HepG2 (cell line): ENCODE measurements around the gene CPVL. TPM values are rescaled to one million over a fixed set of nuclear protein-coding genes. Genes with fewer than 3 reads are reported as not detected.

ENCODE experiments used
- HMG20A ChIP-seq: IDR thresholded peaks from 2 replicates; pipeline ENCODE4 v1.6.1; 2016; ENCODE audit warnings: borderline replicate concordance
- HNRNPL ChIP-seq: fragments of 200-400 bp; formaldehyde crosslinking; IDR thresholded peaks from 2 replicates; pipeline ENCODE4 v1.6.1; 2017; ENCODE audit warnings: mild to moderate bottlenecking, low read depth, low read length
- JUN ChIP-seq: sonication (generic); formaldehyde crosslinking; IDR thresholded peaks from 2 replicates; pipeline ENCODE4 v1.4.0; 2020; ENCODE audit warnings: mild to moderate bottlenecking, missing genetic modification reagents
- NFIB ChIP-seq: sonication (generic); formaldehyde crosslinking; IDR thresholded peaks from 2 replicates; pipeline ENCODE4 v1.9.0; 2021; ENCODE audit warnings: missing genetic modification reagents, mild to moderate bottlenecking, borderline replicate concordance
- RAD21 ChIP-seq: fragments of 450-650 bp; formaldehyde crosslinking; IDR thresholded peaks from 2 replicates; pipeline ENCODE4 v1.5.0; 2020; ENCODE audit warnings: mild to moderate bottlenecking
- SMAD9 ChIP-seq: sonication (generic); formaldehyde crosslinking; IDR thresholded peaks from 2 replicates; pipeline ENCODE4 v1.5.1; 2020; ENCODE audit warnings: mild to moderate bottlenecking, missing genetic modification reagents
- ZNF10 ChIP-seq: sonication (generic); formaldehyde crosslinking; IDR thresholded peaks from 2 replicates; pipeline ENCODE4 v1.4.0; 2020; ENCODE audit warnings: mild to moderate bottlenecking, low read depth, missing genetic modification reagents, borderline replicate concordance
- ZNF143 ChIP-seq: sonication (generic); formaldehyde crosslinking; IDR thresholded peaks from 2 replicates; pipeline ENCODE4 v1.4.0; 2020; ENCODE audit warnings: missing genetic modification reagents
- ZNF547 ChIP-seq: sonication (generic); formaldehyde crosslinking; IDR thresholded peaks from 2 replicates; pipeline ENCODE4 v1.5.1; 2020; ENCODE audit warnings: mild to moderate bottlenecking, missing genetic modification reagents
- ZNF780A ChIP-seq: sonication (generic); formaldehyde crosslinking; IDR thresholded peaks from 2 replicates; pipeline ENCODE4 v1.8.0; 2022; ENCODE audit warnings: mild to moderate bottlenecking, missing genetic modification reagents, moderate library complexity
- polyA plus RNA-seq, 8 experiments: library from polyadenylated mRNA; depleted of rRNA in 3 of 8; stranded (reverse) in 7 of 8; unstranded in 1 of 8; fragments of >200 nt; fragmentation: Illumina TruSeq in 4 of 8; extraction: Trizol in 4 of 8; gene quantifications; 2 replicates each; pipeline versions ENCODE4 v1.2.1 to v1.2.3, GENCODE V29; 2011 to 2016; ENCODE audit warnings: low read depth in 4 of 8, missing spikeins in 1 of 8, mixed read lengths in 1 of 8; ENCODE audit not compliant: insufficient read depth in 1 of 8
- total RNA-seq, 5 experiments: library from RNA; depleted of rRNA; stranded (reverse); fragments of >200 nt; fragmentation: Illumina TruSeq; extraction: Trizol; gene quantifications; 2 replicates each; pipeline ENCODE4 v1.2.3, GENCODE V29; 2016; ENCODE audit warnings: low read depth in 1 of 5
- TF ChIP-seq, protein P1 (sequence below): sonication (generic); formaldehyde crosslinking; IDR thresholded peaks from 2 replicates; pipeline ENCODE4 v1.5.1; 2020; ENCODE audit warnings: missing genetic modification reagents, mild to moderate bottlenecking, borderline replicate concordance
- TF ChIP-seq, protein P2 (sequence below): sonication (generic); formaldehyde crosslinking; IDR thresholded peaks from 2 replicates; pipeline ENCODE4 v1.5.1; 2020; ENCODE audit warnings: mild to moderate bottlenecking, missing genetic modification reagents, moderate library complexity
- TF ChIP-seq, protein P3 (sequence below): sonication (generic); formaldehyde crosslinking; IDR thresholded peaks from 2 replicates; pipeline ENCODE4 v1.8.0; 2022; ENCODE audit warnings: missing genetic modification reagents, low read depth, mild to moderate bottlenecking, borderline replicate concordance
- TF ChIP-seq, protein P4 (sequence below): sonication (generic); formaldehyde crosslinking; IDR thresholded peaks from 2 replicates; pipeline ENCODE4 v1.4.0; 2020; ENCODE audit warnings: mild to moderate bottlenecking, missing genetic modification reagents
- TF ChIP-seq, protein P5 (sequence below): sonication (generic); formaldehyde crosslinking; IDR thresholded peaks from 2 replicates; pipeline ENCODE4 v1.4.0; 2020; ENCODE audit warnings: missing genetic modification reagents, borderline replicate concordance
- TF ChIP-seq, protein P6 (sequence below): IDR thresholded peaks from 2 replicates; pipeline ENCODE4 v1.6.1; 2016; ENCODE audit warnings: mild to moderate bottlenecking, missing biosample characterization, missing genetic modification reagents

CPVL gene
- total and polyA plus RNA-seq, 2 of the 13 experiments (the other 11 are each of a cell fraction or from before 2014, with no cell fraction given): 59.2 to 294 TPM

DNA sequence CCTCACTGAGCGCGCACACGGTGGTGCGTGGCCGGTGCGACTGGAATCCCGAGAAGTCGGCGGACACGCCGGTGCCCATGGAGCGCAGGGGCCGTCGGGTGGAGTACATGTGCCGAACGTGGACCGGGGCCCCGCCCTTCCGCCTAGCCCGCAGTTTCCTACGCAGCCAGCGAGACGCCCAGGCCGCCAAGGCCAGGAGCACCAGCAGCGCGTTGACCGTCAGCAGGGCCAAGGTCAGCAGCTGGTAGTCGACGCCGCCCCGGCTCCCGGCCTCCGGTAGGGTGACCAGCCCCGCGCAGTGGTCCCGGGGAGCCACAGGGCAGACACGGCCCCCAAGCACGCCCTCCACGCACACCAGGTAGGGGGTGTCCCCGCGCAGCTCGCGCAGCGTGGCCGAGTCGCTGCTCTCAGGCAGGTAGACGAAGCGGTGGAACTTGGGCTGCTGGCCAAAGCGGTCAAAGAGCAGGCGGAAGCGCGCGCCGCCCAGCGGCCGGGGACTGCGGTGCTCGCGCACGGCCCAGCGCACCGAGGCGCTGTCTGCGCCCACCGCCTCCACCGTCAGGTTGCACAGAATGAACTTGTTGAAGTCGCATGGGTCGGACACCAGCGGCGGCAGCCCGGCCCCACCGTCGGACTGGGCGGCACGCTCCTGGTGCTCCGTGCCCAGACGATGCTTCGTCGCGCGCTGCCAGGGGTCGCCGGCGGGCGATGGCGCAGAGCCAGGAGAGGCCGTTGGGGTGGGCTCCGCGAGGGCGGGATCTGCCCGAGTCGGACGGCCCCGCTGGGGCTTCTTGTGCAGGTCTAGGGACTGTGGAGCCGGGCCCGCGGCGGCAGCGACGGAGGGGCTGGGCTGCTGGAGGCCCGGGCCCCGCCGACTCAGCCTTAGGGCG lies 190.4 kb downstream of the CPVL start (continued):
- TF ChIP-seq, protein P1, sequence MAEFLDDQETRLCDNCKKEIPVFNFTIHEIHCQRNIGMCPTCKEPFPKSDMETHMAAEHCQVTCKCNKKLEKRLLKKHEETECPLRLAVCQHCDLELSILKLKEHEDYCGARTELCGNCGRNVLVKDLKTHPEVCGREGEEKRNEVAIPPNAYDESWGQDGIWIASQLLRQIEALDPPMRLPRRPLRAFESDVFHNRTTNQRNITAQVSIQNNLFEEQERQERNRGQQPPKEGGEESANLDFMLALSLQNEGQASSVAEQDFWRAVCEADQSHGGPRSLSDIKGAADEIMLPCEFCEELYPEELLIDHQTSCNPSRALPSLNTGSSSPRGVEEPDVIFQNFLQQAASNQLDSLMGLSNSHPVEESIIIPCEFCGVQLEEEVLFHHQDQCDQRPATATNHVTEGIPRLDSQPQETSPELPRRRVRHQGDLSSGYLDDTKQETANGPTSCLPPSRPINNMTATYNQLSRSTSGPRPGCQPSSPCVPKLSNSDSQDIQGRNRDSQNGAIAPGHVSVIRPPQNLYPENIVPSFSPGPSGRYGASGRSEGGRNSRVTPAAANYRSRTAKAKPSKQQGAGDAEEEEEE: peak; percentile 38; the same call in 1 of the 2 replicates
- TF ChIP-seq ZNF143: no peak
- TF ChIP-seq, protein P2, sequence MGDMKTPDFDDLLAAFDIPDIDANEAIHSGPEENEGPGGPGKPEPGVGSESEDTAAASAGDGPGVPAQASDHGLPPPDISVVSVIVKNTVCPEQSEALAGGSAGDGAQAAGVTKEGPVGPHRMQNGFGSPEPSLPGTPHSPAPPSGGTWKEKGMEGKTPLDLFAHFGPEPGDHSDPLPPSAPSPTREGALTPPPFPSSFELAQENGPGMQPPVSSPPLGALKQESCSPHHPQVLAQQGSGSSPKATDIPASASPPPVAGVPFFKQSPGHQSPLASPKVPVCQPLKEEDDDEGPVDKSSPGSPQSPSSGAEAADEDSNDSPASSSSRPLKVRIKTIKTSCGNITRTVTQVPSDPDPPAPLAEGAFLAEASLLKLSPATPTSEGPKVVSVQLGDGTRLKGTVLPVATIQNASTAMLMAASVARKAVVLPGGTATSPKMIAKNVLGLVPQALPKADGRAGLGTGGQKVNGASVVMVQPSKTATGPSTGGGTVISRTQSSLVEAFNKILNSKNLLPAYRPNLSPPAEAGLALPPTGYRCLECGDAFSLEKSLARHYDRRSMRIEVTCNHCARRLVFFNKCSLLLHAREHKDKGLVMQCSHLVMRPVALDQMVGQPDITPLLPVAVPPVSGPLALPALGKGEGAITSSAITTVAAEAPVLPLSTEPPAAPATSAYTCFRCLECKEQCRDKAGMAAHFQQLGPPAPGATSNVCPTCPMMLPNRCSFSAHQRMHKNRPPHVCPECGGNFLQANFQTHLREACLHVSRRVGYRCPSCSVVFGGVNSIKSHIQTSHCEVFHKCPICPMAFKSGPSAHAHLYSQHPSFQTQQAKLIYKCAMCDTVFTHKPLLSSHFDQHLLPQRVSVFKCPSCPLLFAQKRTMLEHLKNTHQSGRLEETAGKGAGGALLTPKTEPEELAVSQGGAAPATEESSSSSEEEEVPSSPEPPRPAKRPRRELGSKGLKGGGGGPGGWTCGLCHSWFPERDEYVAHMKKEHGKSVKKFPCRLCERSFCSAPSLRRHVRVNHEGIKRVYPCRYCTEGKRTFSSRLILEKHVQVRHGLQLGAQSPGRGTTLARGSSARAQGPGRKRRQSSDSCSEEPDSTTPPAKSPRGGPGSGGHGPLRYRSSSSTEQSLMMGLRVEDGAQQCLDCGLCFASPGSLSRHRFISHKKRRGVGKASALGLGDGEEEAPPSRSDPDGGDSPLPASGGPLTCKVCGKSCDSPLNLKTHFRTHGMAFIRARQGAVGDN (CRISPR knock-in tag): peak; percentile 100
- peak; percentile 56; the same call in 1 of the 2 replicates for TF ChIP-seq JUN (CRISPR knock-in tag)
- peak; percentile 80 for TF ChIP-seq RAD21 (CRISPR knock-in tag)
- peak; percentile 99 for TF ChIP-seq NFIB (CRISPR knock-in tag)
- TF ChIP-seq HNRNPL: 0 out of 2 replicates have a peak, but pooled peaks have one; percentile 40
- TF ChIP-seq, protein P3, sequence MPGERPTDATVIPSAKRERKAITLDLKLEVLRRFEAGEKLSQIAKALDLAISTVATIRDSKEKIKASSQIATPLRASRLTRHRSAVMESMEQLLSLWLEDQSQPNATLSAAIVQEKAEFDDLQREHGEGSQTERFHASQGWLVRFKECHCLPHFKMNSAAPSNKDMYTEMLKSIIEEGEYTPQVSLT (CRISPR knock-in tag): peak; percentile 95; the same call in 1 of the 2 replicates
- TF ChIP-seq ZNF547: peak; percentile 97
- peak; percentile 53; the same call in 1 of the 2 replicates for TF ChIP-seq HMG20A (CRISPR knock-in tag)
- peak; percentile 91; the same call in 1 of the 2 replicates for TF ChIP-seq ZNF780A (CRISPR knock-in tag)
- TF ChIP-seq ZNF10 (CRISPR knock-in tag): 0 out of 2 replicates have a peak, but pooled peaks have one; percentile 43
- no peak; the same call in 1 of the 2 replicates for TF ChIP-seq SMAD9 (CRISPR knock-in tag)
- TF ChIP-seq, protein P4, sequence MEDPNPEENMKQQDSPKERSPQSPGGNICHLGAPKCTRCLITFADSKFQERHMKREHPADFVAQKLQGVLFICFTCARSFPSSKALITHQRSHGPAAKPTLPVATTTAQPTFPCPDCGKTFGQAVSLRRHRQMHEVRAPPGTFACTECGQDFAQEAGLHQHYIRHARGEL: peak; percentile 66; the same call in 1 of the 2 replicates
- TF ChIP-seq, protein P5, sequence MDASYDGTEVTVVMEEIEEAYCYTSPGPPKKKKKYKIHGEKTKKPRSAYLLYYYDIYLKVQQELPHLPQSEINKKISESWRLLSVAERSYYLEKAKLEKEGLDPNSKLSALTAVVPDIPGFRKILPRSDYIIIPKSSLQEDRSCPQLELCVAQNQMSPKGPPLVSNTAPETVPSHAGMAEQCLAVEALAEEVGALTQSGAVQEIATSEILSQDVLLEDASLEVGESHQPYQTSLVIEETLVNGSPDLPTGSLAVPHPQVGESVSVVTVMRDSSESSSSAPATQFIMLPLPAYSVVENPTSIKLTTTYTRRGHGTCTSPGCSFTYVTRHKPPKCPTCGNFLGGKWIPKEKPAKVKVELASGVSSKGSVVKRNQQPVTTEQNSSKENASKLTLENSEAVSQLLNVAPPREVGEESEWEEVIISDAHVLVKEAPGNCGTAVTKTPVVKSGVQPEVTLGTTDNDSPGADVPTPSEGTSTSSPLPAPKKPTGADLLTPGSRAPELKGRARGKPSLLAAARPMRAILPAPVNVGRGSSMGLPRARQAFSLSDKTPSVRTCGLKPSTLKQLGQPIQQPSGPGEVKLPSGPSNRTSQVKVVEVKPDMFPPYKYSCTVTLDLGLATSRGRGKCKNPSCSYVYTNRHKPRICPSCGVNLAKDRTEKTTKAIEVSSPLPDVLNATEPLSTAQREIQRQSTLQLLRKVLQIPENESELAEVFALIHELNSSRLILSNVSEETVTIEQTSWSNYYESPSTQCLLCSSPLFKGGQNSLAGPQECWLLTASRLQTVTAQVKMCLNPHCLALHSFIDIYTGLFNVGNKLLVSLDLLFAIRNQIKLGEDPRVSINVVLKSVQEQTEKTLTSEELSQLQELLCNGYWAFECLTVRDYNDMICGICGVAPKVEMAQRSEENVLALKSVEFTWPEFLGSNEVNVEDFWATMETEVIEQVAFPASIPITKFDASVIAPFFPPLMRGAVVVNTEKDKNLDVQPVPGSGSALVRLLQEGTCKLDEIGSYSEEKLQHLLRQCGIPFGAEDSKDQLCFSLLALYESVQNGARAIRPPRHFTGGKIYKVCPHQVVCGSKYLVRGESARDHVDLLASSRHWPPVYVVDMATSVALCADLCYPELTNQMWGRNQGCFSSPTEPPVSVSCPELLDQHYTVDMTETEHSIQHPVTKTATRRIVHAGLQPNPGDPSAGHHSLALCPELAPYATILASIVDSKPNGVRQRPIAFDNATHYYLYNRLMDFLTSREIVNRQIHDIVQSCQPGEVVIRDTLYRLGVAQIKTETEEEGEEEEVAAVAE: no peak
- TF ChIP-seq, protein P6, sequence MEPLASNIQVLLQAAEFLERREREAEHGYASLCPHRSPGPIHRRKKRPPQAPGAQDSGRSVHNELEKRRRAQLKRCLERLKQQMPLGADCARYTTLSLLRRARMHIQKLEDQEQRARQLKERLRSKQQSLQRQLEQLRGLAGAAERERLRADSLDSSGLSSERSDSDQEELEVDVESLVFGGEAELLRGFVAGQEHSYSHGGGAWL: peak; percentile 93
